ENCODE data around the gene LMO3.

LMO3 gene

DNA sequence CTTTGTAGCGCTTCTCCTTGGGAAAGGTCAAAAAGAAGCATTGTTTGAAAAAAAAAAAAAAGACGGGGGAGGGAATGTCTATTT lies at the start of gene LMO3:
TSS of gene LMO3 (minus strand) at position 46 of the 84 bp plus-strand sequence. CDS start 5,302 bp downstream, outside the sequence.
- DNase-seq, result no peak

DNA sequence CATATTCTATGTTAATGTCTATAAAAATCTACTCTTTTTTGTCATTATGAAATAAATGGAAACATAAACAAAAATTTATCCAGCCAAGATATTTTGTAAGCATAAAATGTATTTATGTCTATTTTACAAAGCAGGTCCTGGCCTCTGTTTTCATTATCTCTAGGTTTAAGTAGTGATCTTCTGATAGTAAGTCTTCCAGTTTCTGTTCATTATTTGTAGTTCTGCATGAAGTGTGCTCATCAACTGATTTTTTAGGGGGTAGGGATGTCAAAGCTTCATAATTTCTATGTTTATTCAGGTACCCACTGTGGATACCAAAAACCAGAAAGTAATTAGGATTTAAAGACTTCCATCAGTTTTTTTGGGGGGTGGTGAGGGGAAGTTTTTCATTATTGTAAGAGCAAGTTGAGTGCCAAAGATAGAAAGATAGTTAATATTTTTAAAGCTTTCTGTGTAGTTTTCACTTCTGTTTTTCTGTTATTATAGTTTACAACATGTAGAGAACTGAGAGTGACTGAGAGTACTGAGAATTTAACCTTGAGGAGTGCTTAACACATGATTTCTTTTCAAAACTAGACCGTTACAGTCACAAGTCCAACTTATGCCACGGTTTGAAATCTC lies 30.6 kb upstream of the LMO3 start:
- DNase-seq, result no peak

GRCh38 chr12:16634786-16635185 lies 28.8 kb upstream of the LMO3 start:
- DNase-seq, result no peak

- no peak for DNase-seq
These were observed 21.0 kb upstream of the LMO3 start for GRCh38 chr12:16626991-16627390.

DNA sequence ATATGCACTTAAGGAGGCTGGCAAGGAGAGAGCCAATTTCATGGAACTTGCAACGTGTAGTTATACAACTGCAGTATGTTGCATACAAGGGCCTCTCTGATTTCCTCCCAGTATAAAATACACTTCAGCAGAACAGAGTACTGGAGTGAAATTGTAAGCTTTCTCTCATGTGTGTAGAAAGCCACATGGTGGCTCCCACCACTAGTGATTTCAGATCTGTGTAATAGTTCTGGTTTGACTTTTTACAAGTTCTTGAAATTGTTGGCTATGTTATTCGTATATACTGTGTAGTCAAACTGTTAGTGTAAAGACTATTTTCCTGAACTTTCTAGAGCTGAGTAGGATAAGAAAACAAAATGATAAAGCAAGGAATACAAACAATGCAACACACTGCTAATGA lies 16.4 kb upstream of the LMO3 start:
- DNase-seq, result no peak

DNA sequence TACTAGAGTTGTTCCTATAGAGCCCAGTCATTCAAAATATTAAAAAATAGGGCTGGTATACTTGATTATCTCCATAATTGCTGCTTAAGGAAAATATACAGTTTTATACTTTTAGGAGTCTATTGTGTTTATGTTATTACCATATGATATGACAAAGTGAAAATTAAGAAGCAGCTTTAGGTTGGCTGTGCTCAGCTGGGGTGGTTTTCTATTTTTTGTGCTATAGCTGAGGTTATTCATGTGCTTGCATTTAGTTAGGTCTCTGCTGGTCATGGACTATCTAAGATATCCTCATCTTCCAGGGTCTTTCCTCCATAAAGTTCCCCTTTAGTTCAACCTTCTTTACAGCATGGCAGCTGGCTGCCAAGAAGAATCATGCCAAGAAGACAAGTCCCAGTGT lies 13.6 kb upstream of the LMO3 start:
- no peak for DNase-seq

DNA sequence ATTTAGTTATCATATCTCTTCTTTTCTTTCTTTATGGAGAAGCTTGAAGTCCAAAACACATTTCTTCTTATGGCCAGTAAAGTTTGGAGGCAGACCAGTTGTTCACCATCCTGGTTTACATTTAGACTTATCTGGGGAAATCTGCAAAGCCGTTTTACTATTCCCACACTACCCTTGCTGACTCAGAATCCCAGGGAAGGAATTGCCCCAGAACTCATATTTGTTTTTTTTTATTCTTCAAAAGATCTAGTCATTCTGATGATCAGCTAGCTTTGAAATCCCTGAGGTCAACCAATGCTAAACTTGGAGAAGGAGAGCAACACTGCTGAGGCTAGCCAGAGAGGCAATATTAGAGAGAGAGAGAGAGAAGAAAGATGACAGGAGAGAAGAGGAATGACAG lies 12.3 kb upstream of the LMO3 start:
- DNase-seq, result no peak

DNA sequence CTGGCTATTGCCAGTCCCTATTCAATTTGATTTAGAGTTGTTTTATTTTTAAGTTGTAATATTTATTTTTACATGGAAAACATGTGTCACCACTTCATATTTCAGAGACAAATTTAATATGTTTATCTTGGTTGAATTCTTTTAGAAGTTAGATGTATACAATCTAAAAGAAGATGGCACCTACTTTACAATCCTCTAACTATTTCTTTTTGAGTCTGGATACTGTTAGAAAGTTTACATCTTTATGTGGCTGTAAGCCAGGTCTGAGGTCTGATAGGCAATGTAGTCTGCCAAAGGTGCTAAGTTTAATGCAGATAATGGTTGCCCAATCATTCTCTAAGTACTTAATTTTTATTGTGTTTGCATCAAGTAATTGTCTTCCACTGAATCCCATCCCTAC lies 7.2 kb upstream of the LMO3 start:
- no peak for DNase-seq

- no peak for DNase-seq
These were observed 6.7 kb upstream of the LMO3 start for GRCh38 chr12:16612647-16613046.

GRCh38 chr12:16611146-16611545 lies 5.2 kb upstream of the LMO3 start:
- DNase-seq, result no peak

- DNase-seq, result no peak
These were observed 4.8 kb upstream of the LMO3 start for GRCh38 chr12:16610743-16611142.

GRCh38 chr12:16610001-16610585 lies 4.1 kb upstream of the LMO3 start:
- no peak for DNase-seq

DNA sequence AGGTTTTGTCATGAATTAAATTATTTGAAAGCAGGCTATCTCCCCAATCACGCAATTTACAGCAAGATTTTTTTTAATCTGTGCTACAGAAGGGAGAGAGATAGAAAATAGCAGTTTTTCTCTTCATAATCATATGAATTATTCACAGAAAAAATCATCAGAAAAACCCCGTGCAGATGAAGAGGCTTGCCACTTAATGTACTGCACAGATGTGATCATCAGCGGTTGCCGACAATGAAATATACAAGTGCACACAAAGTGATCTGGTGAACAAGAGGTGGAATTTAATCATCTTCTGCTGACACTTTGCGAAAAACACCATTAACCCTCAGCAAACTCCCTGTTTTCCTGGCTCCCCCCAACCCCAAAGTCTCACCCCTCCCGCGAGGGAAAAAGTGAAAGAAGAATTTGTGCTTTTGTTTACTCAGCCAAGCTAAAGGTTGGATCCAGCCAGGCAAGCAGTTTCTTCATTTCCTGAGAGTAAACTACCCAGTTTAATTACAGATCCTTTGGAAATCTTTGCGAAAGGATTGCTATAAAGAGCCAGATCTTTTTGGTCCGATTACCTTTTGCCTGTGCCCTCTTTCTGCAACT lies 3.1 kb upstream of the LMO3 start:
- no peak for DNase-seq

GRCh38 chr12:16607906-16608775 lies 2.2 kb upstream of the LMO3 start:
- no peak for DNase-seq

- DNase-seq, result no peak
These were observed 1.0 kb upstream of the LMO3 start for GRCh38 chr12:16606991-16607390.

GRCh38 chr12:16606201-16606849 lies 363 bp upstream of the LMO3 start:
- DNase-seq, result no peak

DNA sequence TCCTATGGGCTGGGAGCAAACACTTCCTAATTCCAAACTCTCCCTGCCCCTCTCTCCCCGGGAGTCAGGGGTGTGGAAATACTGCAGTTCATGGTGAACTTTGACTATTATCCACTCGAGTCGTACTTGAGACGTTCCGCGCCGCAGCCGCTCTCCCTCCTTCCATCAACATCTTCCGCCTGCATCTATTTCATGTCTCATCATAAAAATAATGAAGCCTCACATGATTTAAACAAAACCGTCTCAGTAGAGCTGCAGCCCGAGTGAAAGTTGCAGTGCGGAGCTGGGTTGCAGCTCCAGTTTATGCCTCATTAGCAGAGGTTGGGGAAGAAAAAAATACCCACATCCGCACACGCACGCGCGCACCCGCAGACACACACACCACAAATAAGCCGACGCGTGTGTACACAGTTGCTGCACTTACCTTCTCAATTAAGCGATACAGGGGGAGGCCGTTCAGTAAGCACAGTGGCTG lies 283 bp downstream of the LMO3 start:
- DNase-seq, result no peak

- no peak for DNase-seq
These were observed 1.2 kb downstream of the LMO3 start for GRCh38 chr12:16604596-16605252.

DNA sequence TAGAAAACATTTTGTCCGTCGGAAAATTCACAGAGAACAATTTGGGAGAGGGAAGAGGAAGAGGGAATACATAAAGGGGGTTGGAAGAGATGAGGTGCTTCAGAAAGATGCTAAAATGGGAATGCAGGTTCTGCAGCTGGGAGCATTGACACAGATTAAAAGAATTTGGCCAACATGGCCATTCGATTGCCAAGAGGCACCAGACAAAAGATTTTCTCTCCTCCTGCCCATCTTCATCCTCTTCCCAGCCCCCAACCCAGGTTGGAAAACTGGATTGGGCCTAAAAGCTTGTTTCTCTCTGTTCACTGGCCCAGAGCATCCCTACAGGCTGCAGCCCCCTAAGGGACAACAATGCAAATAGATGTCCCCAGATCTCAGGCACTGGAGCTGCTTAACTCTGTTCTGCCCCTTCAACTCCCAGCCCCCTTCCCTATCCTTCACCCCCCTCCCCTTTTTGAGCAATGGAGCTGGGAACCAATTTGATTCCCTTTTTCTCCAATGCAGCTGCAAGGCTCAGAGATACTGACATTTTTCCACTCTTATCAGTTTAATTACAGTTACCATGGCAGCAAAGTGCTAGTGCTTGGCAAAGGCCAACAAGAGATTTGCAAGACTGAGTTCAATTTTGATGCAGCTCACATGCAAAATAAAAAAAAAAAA lies 1.9 kb downstream of the LMO3 start:
- no peak for DNase-seq

DNA sequence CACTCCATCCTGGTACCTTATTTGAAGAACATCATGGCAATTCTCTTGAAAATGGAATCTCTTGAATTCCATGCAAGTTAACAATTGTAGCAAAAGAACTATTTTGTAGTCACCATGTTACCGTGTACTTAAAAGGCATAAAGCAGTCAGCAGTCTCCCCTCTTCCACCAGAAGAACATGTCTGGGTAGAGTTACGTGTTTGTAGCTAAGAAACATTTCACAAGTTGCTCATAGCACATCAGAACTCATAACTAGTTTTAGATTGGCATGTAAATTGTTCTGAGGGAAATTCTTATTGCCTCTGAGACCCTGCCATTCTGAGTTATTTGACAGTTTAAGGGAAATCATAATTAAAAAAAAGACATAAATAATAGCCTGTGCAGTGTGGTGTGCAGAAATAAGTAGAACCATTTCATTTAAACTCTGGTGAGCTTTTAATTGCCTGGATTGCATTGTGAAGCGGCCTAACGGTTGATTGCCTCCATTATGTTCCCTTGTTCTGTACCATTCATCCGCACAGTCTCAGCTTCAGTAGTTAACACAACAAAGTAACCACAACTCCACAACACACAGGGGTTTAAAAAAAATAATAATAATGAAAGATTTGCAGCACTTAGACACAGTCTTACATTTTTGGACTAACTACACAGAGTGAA lies 2.6 kb downstream of the LMO3 start:
- DNase-seq, result no peak

DNA sequence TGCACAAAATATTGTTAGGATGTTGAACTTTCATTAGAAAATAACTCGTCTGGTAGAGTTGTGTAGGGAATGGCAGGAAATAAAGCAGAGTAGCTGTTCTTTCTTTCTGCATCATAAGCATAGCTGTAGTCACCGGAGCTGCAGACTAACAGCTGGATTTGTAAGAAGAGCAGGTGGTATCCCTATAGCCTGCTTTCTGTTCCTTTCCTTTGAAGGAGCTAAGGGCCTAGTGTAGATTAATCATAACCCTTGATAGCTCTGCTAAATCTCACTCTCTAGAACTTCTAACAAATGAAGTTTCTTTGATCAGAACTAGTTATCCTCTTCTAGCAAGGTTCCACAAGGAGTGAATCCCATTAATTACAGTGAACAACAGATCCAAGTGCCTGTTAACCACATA lies 3.5 kb downstream of the LMO3 start:
- DNase-seq, result no peak

GRCh38 chr12:16600525-16600924 lies 5.4 kb downstream of the LMO3 start:
- no peak for DNase-seq
